GM21390 (cell line): ENCODE data around the gene PDHB.
A peak's percentile ranks its signal among the peaks of the same experiment; 100 is the strongest.
"Not testable (repeated sequence)": the region's sequence is repeated elsewhere in the genome, so short reads cannot be mapped to it uniquely, and the experiment has no call there.

Experiments
- ATAC-seq: cut with Tn5 transposase; IDR thresholded peaks from one replicate; pipeline ENCODE4 v1.9.1; 2021; ENCODE audit not compliant: unreplicated experiment

The PDHB gene

DNA sequence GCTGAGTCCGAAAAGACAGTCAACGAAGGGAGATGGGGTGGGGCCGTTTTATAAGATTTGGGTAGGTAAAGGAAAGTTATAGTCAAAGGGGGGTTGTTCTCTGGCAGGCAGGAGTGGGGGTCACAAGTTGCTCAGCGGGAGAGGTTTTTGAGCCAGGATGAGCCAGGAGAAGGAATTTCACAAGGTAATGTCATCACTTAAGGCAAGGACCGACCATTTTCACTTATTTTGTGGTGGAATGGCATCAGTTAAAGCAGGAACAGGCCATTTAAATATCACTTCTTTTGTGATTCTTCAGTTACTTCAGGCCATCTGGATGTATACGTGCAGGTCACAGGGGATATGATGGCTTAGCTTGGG, 7.3 kb upstream of the PDHB start:
- ATAC-seq, result not testable (repeated sequence)

DNA sequence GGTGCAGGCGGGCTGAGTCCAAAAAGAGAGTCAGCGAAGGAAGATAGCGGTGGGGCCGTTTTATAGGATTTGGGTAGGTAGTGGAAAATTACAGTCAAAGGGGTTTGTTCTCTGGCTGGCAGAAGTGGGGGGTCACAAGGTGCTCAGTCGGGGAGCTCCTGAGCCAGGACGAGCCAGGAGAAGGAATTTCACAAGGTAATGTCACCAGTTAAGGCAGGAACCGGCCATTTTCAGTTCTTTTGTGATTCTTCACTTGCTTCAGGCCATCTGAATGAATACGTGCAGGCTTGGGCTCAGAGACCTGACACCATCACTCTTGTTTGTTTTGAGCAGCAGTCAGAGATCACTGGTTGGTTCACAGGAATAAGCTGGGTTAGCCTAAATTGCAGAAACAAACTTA, 3.6 kb upstream of the PDHB start:
- not testable (repeated sequence) for ATAC-seq

DNA sequence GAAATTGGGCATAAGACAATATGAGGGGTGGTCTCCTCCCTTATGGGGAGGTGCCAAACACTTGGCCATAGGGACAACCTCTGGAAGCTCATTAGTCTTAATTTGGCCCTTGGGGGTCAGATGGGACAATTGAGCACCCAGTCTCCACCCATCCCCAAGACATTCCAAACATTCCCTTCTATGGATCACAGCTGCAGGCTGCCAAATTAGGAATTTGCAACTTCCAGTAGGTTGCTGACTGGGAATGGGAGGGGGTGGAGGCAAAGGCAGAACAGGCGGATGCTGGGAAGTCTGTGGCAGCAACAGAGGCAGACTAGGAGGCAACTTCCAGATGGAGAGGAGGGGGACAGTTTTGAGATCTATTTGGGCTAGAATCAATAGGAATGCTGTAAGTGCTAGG, 1.4 kb upstream of the PDHB start:
- ATAC-seq, result no peak

DNA sequence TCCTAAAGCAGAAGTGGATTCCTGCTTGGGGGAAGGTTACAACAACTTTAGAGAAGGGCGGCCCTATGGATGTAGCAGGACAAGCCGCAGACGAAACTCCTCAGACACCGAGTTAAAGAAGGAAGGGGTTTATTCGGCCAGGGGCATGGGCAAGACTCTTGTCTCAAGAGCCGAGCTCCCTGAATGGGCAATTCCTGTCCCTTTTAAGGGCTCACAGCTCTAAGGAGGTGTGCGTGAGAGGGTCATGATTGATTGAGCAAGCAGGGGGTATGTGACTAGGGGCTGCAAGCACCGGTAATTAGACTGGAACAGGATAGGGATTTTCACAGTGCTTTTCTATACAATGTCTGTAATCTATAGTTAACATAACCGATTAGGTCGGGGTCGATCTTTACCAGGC, 879 bp upstream of the PDHB start:
- ATAC-seq, result no peak

DNA sequence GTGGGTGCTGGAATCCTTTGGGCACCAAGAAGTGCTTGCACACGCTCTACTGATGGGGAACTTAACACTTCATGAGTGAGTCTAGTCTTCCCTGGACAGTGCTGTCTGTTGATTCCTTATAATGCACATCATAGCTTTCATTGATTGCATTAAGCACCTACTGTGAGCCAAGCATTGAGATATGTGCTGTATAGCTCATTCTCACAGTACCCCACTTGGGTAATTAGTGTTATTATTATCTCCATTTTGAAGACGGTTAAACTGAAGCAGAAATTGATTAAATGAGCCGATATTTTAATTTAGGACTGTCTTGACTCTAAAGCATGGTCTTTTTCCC, 504 bp upstream of the PDHB start:
- ATAC-seq, result no peak

DNA sequence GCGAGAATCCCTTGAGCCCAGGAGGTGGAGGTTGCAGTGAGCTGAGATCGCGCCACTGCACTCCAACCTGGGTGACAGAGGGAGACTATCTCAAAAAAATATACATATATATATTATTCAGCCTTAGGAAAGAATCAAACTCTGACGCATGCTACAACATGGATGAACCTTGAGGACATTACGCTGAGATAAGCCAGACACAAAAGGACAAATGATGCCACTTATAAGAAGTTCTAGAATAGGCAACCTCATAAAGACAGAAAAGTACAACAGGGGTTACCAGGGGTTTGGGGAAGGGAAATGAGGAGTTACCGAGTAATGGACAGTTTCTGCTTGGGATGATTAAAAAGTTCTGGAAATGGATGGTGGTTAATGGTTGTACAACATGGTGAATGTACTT, 727 bp downstream of the PDHB start:
- no peak for ATAC-seq

DNA sequence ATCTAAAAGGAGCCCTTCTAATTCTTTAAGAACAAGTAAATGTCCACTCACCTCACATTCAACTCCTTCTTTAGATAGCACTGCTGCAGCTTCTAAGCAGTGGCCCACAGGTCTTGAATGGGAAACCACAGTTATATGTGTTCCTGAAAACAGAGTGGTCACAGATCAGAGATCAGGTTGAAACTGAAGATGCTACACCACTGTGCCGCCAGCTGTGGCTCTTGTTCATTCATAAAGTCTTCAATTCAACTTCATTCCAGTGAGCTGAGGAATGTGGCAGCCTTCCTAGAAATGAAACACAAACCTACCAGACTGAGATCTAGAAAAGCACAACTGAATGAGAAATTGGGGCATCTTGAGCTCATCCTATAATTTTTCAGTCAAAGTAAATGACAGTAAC, 4.0 kb downstream of the PDHB start:
- peak; percentile 67 for ATAC-seq

DNA sequence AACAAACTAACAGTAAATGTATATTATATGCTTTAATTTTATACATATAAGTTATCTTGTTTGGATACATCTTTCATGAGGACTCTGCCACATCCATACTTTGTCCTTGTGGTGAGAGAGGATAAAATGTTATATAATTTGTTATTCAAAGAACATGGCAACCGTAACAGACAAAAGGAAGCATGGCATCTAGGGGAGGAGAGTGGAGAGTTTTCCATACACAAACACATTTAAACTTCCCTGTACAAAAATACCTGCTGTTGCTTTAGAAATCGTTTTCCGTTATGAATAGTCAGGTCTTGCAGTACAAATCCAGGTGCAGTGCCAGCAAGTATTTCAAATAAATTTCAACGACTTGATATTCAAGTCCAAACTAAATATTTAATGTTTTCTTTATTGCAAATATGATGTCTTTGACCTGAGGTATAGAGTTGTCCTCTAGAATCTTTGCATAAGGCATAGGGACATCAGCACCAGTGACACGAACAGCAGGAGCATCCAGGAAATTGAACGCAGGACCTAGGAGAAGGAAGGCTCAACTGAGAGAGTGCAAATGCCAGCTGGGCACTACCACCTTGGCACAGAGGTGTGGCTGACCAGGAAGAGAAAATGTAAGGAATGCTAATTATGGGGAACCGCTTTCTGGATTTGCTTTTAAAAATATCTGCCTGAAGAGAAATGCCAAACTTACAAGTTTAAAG, 5.8 kb downstream of the PDHB start:
- no peak for ATAC-seq

DNA sequence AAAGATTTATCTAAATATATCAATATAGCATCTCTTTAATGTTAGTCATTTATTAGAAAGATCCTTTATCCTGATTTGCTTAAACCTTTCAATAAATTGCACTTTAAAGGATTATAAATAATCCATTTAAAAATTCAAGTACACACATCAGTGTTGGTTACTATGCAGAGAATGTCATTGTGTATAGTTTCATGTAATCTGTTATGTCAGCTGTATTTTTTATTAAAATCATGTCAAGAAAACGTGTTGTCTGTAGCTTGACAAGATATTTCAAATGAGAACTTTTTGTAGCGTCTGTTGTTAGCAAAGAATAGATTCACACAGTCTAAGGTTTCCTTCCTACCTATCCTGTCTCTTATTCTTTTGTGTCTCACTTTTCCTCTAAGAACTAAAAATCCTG, 7.8 kb downstream of the PDHB start:
- no peak for ATAC-seq

DNA sequence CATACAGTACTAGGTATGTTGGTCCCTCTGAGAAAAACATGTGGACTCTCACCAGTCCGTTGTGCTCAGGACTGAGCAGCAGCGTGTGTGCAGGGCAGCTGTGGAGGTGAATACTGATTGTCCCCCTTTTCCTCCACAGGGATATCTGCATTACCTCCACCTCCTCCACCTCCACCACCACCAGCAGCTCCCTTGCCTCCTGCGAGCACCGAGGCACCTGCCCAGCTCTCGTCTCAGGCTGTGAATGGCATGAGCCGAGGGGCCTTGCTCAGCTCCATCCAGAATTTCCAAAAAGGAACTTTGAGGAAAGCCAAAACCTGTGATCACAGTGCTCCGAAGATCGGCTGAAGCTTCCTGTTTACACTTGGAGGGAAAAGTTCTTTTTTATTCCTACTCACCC, 9.0 kb downstream of the PDHB start:
- ATAC-seq, result no peak

DNA sequence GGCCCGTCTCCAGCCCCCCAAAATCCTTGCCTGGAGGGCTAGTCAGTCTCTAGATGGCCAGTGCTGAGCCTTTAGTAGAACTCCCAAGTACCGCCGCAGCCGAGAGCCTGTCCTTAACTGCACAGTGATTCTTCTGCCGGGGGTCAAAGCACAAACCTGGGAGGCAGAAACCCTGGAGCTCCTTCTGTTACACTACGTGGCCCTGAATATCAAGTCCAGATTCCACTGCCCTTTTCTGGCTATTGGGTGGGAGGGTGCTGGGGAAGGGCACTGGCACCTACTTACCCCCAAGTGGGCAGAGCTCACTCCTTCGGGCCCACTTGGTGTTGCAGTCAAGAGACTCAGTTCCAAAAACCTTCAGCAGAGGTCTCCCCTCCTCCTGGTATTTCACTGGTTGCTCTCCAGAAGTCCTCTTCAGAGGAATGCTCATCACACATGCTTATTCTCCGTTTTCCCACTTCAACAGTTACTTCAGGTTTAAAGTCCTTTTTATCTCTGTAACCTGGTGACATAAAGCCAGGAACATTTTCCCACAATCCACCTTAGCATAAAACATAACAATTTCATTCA, 10.8 kb downstream of the PDHB start:
- ATAC-seq, result no peak

DNA sequence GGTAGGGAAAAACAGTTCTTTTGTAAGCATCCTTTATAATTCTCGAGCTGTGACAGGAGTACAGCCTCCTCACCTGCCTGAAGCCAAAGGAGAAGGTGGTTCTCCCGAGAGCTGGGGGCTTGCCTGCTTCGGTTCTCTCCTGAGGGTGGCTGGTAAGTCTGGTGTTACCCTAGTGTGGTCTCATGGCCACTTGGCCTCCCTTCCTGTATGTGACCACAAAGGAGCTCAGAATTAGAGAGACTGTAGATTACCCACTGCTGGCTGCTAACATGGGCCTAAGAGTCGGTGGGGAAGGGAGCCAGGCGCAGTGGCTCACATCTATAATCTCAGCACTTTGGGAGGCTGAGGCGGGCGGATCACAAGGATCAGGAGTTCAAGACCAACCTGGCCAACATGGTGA, 12.6 kb downstream of the PDHB start:
- no peak for ATAC-seq

DNA sequence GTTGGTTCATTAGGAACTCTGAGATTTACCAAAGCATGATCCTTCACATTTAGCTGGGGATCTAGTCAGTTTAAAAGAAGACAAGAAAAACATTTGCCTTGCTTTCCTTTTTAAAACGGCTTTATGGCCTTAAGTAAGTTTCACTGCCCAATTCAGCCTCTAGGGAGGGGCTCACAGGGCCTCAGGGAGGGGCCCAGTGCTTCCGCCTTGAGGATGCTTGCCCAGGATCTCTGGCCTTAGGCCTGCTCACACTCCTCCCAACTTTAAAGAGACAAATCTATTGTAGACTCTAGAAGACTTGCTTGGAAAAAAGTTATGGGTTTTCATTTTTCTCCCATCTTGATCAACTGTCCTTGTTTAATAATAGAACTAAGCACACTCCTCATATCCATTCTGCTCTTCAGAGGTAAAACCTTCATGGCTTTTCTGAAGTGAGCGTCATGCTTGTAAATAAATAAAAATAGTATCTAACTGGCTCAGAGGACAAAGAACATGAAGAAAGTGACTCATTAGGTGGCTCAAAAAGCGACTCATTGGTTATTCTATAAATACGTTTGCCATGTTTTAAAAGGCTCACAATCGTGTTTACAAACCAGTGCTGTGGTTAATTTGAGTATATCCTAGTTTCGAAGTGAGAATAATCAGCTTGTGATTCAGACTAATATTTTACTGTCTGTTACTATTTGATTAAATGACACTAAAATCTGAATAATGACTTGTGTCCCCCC, 13.7 kb downstream of the PDHB start:
- ATAC-seq, result peak; percentile 76

DNA sequence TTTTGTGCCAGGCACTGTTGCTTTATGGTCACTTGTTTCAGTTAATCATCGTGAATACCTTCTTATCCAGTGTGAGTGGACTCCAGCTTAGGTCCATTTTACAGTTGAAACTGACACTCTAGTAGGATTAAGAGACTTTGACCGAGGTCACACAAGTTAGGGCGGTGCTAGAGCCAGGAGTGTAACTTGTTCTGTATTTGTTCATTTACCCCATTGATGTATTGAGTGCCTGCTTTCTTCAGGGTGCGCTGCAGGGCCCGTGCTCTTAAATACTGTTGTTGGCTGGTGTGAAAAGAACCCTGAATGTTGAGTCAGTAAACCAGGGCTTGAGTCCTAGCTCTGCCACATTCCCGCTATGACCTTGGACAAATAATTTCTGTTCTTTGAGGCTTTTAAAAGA, 15.4 kb downstream of the PDHB start:
- ATAC-seq, result no peak

DNA sequence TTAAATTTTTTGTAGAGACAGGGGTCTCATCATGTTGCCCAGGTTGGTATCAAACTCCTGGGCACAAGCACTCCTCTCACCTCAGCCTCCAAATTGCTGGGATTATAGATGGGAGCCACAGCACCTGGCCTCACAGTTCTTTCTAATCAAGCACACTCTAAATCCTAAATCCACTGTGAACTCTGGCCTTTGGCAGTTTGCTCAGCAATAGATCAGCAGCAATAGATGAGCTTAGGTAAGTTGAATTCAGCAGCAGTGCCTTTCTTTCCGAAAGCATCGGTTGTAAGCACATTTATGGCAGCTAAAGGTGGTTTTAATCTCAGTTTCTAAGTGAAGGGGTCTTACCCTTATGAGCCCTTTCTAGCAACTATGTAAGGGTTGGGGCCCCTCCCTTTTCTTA, 16.6 kb downstream of the PDHB start:
- ATAC-seq, result no peak

DNA sequence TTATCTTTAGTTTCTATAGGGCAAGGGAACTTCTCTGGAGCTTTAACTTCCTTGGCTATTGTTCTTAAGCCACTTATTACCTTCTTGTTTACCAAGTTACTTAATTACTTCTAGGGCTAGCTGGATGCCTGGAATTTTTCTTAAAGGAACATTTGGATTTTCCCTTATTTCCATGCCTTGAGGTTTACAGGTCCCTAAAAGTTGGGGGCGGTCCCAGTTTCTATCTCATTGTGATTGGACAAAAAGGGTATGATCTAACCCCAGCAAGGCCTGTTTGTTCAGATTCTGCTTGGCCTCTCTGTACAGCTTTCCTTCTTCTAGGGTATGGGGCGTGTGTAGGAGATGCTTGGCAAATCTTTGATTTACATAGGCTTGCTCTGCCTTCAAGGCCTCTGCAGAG, 17.4 kb downstream of the PDHB start:
- no peak for ATAC-seq

DNA sequence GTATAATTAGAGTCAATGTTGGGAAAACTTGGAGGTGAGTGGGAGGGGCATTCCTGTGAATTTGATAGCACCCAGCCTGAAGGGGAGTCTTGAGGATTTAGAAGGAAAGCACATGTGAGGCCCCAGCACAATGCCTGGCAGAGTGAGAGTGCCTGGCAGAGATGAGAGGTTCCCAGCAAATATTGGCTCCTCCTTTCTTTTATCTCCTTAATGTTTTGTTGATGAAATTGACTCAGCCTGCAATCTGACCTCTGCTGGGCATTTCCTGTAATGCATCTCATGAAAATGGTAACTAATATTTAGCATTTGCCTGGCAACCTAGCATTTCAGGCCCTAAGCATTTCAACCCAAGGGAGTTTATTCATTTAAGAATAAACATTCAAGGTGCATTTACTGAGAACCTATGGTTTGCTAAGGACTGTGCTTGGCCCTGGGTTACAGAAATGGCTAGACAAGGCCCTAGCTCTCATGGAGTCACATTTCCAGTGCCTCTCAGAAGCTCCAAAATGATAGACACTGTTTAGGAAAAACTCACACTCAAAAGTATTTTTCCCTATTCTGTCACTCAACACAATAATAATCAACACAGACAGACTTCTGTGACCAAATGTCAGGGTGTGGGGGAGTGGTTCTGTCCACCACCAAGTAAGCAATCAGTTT, 19.0 kb downstream of the PDHB start:
- ATAC-seq, result no peak

DNA sequence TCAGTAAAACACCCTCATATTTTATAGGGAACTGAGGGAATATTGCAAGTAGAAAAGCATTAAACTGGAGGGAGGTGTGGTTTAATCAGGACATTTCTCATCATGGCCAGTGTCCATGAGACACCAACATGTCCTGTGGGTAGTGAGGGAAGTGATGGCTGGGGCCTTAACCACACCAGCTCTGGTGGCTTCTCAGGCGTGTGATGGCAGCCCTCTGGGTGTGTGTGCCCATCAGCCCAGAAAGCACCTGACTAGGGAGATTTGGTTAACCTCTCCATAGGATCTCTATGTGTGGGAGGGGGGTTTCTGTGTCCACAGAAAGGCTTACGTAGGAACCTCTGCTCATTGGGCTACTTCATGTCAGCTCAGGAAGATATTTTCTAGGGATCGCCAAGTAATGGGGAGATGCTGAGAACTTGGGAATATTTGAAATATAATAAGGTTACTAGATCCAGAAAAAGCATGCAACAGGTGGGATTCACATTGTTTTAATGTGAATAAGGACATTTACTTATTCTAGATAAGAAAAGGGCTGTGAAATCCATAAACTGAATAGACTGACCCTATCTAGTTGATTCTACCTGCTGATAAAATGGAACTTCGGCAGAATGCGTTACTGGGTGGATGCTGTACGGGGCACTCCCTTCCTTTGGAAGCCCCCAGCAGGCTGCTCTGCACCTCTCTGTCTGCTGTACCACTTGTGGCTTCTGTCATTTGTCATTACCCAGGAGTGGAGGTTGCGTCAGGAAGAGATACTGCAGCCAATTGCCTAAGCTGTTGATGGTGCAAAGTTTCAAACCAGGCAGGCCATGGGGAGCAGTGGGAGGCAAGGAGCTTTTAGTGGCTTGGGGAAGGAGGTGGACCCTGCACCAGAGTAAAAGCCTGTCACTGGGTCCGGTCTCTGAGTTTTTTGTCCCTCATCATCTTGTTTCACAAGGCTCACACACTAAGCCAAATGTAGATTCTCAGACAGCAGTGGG, 21.5 kb downstream of the PDHB start:
- ATAC-seq, result no peak

DNA sequence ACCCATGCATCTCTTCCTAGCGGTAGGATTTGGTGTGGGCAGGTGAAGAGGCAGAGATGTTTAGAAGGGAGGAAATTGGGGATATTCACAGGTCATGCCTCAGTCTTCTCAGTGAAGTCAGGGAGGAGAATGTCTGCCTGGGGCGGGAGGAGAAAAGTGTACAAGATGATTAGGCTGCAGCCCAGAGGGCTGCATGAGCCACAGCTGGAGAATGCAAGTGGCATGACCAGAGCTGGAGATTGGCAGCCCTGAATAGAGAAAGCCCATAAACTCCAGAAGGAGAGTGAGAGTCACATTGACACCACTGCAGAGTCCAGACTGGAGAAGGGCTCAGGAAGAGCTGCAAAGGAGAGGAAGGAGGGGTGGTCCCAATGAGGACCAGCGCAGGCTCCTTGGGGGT, 22.6 kb downstream of the PDHB start:
- no peak for ATAC-seq

DNA sequence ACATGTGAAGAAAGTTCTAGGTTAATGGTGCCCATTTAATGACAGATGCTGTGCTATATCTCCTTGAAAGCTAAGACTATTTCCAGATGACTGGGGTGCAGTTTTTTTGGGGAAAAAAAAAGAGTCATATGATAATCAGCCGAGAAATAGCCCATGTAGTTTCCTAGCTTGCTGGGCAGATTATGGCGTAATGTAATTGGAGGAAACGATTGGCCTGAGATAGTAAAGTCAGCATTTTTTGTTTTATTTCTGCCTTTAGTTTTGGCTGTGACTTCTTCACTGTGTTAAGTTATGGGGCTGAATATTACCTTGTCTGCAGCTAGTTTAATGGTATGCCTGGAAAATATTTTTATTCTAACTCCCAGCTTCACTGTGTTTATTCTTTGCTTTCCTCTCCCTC, 24.0 kb downstream of the PDHB start:
- no peak for ATAC-seq

DNA sequence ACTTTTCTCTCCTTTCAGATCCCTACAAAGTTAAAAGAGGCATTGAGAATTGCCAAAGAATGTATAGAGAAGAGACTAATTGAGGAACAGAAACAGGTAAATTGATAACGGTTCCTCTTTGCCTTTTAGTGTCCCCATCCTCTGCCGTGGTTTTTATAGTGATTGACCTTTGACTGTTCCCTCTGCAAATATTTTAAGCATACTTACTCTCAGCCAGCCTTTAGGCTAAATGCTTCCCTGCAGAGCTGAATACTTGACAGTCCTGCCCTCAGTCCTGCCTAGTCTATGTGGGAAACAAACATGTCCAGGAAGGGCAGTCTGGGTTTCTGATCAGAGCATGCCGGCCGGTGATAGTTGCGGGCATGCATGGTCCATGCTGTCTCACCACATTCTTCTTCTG, 24.7 kb downstream of the PDHB start:
- no peak for ATAC-seq
